GM19328 (cell line): ENCODE results near the gene GSC2.

Experiments used
- ATAC-seq: cut with Tn5 transposase; IDR thresholded peaks from one replicate; pipeline ENCODE4 v1.9.1; 2021; ENCODE audit warnings: mild to moderate bottlenecking, moderate library complexity; ENCODE audit not compliant: unreplicated experiment

The GSC2 gene

DNA sequence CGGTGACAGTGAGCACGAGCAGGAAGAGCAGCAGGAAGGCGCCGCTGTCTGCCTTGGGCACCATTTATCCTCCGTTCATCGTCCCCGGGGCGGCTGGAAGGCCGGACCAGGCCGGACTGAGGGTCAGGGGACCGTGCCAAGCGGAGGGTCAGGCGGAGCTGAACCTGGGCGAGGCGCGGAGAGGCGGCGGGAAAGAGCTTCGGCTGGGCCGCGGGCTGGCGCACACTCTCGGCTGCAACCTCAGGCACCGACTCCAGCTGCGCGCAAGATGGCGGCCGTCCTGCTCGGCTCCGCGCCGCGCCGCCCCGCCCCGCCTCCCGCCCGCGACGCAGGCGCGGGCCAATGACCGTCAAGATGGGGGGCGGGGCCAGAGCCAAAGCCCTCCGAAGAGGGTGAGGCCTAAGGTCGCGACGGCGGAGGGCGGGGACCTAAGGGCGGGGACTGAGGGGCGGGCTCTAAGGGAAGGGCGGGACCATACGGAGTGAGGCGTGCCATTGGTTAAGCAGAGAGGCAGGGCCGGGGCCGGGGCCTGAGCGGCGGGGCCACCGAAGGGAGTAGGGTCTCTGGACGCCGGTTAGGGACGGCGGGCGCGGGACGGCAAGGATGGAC lies 27.8 kb downstream of the GSC2 start, which contains the start of gene DGCR2:
Gene DGCR2 (minus strand): TSS at position 270 of the 609 bp plus-strand sequence. CDS start 206 bp downstream, at position 64.
- peak; percentile 86 for ATAC-seq

DNA sequence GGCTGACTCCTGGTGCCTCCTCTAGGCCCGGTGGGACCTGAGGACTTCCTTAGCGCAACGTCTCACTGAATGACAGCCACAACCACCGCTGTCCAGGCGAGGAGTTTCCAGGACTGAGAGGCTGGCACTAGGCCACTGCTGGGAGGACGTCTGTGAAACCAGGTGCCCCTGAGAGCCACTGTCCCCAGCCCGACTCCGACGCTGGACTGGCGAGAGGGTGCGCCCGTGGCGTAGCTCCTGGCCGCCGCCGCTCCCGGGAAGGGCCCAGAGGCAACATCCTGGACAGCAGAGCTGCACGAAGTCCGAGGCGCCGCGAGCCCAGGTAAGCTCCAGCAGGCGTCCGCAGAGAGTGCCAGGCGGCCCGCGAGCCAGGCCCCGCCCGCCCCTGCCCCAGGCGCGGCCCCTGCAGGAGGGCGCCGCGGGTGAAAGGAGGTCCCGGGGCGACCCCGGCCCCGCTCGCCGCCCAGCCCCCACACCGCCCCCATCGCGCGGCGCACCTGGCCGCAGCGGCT lies 28.4 kb downstream of the GSC2 start:
- ATAC-seq, result peak; percentile 12

DNA sequence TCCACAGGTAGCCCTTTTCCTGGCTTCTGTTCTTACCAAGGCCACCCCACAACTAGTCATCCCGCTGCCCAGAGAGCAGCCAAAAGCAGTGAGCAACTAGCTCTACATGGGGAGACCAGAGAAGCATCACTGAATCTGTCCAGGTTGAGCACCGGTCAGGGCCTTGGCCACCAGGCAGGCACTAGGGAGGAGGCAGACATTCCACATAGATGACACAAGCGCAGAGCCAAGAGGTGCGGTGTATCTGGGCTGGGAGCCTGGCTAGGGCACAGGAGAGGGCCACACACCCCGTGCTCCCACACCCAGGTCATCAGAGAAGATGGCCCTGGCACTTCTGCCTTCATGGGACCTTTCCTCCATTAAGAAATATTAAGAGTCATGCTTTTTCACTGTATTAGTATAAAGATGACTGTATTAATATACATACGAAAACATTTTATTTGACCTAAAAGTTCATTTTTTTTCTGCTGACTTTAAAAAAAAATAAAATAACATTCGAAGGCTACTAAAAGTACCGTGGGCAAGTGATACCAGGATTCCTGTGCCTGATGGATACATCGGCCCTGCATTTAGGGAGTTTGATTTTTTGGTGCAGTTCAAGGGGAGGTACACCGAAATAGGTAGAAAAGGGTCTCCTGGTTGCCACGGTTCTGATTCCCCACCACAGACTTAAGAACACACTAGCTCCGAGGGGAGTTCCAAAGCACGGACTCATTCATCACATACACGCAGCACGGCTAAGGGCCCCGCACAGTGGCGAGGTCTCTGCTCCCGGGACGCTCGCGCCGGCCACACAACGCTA lies 29.1 kb downstream of the GSC2 start:
- ATAC-seq, result no peak

DNA sequence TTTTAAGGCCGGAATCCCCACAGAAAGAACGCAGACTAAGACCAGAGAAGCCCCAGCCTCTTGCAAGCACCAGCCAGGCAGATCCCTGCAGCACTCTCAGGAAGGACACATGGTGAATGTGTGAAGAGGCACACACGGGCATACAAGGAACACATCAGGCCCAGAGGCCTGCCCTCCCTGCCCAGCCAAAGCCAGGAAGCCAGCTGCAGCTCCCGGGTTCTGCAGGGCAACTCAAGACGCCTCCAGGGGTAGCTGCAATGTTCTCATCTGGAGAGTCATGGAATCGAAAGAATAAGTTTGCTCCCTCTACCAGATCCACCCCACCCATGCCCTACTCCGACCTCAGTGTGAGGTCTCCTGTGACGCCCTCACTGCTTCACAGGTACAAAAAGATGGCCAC lies 30.1 kb downstream of the GSC2 start:
- no peak for ATAC-seq

DNA sequence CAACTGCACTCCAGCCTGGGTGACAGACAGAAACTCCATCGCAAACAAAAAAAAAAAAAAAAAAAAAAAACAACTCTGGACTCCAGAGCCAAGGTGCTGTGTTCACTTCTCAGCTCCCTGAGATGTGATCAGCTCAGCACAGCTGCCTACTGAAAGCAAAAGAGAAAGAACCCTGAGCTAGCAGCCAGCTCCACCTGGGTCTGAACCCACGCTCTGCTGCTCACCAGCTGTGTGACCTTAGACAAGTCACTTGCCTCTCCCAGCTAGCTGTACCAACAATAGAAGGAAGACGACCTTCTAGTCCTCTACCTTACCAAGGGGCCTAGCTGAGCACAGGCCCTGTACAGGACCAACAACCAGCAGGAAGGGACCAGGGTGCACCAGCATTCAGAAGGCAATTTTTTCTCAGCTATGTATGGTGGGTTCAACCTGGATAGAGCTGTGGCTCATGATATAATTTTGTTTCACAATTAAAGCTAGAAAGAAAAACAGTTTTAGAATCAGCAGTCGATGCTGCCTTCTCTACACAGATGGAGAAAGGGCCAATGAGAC lies 31.7 kb downstream of the GSC2 start:
- ATAC-seq, result peak; percentile 34

DNA sequence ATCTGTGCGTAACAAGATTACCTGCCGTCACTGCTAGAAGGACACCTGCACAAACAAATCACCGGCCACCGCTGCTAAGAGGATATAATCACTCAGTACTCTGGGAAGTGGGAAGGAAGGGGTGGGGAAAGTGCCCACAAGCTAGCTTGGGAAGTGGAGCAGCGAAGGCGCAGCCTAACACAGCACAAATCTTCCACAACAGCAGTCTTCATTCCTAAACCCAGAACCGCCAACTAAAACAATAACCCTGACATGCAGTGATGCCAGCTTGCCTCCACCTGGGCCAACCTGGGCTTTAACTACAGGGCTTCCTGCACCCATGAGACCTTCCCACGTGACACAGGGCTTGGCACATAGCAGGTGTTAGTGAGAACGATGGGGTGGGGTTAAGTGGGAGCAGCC lies 33.0 kb downstream of the GSC2 start:
- no peak for ATAC-seq

DNA sequence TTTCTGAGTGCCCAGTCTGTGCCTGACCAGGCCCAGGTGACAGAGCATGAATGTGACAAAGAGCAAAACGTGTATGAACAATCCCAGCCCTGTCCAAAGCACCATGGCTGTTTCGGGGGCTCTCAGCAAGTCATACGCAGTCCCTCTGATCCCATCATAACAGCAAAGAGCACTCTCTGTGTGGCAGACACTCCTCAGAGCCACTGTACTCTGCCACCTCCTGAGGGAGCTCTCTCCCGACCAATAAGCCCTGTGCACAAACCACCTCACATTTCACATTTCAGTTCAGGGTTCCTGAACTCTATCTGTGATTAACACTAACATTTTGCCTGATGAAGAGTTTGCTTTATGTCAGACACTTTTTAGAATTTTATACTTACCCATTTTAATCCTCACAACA lies 34.5 kb downstream of the GSC2 start:
- ATAC-seq, result no peak

DNA sequence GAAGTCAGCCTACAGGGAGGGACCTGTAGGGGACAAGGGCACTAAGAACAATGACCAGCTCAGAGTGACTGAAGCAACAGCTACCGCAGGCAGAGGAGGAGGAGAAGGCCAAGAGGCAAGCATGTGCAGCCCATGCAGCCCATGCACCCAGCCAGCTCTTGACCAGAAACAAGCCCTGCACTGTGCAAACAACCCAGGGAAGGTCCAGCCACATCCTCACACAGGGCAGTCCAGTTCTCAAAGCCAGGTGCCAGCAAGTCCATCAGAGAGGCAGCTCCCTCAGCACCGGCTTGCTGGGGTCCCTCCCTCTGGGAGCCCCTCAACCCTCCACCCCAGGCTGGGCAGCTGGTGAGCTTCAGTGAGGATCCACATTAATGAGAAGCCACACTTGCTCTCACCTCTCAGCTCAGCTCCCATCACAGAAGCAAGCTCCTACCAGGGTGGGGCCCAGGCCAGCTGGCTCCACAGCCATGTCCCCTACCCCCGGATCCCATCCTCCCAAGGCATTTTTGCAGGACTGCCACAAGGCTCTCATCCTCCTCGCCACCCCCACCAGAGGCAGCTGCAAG lies 35.0 kb downstream of the GSC2 start:
- ATAC-seq, result no peak

DNA sequence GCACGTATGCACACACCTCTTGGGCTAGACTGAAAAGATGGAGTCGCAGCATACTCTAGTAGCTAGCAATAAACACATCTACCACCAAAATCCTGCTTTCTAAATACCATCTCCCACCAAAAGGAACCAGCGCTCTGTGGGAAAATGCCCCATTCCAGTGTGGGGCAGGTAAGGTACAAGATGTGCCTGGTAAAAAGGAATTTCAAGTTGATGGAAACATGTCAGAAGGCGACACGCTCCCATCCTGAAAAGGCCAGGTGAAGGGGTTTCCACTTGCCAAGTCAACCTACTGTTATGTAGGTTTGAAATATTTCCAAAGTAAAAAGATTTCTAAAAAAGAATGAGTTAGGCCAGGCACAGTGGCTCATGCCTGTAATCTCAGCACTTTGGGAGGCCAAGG lies 36.7 kb downstream of the GSC2 start:
- ATAC-seq, result no peak

DNA sequence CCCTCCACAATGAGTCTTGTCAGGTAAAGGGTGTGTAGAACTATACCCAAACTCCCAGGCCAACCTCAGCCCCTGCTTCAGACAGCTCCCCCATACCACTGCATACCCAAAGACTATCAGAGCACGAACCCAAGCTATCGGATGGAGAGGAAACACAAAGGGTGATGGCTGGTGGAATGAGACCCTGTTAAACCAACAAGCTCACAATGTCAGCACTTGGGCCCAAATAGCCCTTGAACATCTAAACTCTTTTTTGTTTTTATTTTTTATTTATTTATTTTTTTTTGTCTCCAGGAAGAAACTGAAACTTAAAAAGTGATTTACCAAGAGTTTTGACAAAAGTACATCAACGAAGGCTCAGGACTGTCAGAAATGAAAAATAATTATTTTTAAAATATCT lies 38.5 kb downstream of the GSC2 start:
- ATAC-seq, result no peak

DNA sequence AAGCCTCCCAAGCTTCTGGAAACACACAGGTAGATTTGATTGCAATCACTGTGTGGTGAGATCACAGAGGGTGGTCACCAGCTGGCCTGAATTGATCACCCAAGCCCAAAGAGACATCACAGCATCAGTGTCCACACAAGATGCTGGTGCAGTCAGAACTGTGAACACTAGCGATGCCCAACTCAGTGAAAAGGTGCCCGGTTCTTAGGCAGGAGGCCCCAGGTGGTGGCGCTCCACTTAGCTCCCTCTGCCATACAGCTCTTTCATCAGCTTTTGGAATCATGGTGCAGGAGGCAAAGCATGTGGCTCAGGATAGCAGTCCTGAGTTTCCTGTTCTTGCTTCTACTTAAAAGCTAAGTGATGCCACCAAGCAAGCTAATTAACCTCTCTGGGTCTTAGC lies 39.0 kb downstream of the GSC2 start:
- ATAC-seq, result no peak

DNA sequence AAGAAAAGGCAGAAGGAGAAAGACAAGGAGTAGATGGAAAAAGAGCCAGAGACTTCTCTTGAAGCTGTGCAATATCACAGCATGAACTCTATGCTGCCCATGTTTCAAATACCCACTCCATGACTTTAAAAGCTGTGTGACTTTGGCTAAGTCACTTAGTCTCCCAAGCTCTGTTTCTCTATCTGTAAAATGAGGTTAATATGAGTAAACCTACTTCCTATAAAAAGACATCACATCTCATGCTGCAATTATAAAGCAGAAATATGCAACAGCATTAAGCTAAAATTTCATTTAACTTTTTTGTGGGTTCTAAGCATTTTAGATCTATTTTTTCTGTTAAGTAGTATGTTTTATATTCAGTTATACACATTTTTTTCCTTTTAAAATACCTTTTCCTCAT lies 39.4 kb downstream of the GSC2 start:
- no peak for ATAC-seq

DNA sequence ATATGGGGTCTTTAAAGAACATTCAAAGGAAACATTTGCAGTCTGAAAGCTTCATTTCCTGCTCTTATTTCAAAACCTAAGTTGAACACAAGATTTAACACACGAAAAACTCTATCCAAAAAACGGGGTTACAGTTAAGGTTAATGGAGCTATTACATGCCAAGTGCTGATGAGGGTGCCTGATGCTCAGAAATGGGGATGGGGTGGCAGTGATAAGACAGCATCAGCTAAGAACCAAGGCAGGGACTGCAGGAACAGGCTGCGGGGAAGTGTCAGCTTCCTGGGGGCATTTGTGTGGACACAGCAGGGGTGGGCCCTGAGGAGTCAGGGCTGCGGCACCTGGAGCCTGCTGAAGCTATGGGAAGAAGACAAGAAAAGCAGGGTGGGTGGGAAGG lies 40.0 kb downstream of the GSC2 start:
- ATAC-seq, result no peak

DNA sequence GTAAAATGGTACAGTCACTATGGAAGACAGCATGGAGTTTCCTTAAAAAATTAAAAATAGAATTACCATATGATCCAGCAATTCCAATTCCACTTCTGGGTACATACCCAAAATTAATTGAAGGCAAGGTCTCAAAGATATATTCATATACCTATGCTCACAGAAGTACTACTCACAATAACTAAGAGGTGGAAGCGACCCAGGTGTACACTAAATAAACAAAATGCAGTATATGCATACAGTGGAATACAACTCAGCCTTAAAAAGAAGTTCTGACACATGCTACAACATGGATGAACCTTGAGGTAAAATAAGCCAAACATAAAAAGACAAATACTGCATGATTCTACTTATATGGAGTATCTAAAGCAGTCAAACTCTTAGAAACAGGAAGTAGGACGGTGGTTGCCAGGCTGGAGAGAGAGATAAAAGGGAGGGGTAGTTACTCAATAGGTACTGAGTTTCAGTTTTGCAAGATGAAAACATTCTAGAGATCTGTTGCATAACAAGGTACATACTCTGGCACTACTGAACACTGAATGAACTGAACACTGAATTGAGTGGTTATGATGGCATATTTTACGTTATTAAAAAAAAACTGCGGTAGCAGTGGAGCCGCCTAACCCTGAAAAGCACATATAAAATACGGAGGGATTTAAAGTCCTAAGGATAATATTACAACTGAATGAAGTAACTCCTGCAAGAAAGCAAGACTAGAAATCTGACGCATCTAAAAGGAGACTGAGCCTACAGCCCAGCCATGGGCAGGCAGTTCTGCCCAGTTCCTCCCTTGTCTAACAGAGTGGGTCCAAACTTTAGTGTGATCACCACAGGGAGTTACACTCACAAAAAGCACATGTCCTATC lies 40.7 kb downstream of the GSC2 start:
- ATAC-seq, result peak; percentile 60

DNA sequence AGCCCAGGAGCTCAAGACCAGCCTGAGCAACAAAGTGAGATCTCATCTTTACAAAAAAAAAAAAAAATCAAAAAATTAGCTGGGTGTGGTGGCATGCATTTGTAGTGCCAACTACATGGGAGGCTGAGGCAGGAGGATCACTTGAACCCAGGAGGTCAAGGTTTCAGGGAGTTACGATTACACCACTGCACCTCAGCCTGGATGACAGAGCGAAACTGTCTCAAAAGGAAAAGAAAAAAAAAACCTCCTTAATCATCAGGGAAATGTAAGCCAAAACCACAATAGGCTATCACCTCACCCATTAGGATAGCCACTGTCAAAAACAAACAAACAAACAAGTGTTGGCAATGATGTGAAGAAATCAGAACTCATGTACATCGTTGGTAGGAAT lies 41.3 kb downstream of the GSC2 start:
- ATAC-seq, result no peak

DNA sequence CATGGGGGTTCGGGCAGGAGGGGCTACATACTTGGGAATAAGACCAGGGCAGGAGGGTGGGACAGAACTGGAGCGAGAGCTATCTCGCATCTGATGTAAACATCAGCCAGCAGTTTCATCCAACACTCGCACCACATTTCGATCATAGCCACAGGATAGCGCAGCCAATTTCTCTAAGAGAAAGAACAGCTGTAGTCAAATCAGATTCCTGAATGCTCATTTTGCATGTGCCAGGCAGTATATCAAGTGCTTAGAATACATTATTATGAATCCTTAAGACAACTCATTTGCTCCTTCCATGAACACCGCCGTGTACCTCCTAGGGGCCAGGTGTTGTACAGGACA lies 42.4 kb downstream of the GSC2 start:
- ATAC-seq, result no peak

DNA sequence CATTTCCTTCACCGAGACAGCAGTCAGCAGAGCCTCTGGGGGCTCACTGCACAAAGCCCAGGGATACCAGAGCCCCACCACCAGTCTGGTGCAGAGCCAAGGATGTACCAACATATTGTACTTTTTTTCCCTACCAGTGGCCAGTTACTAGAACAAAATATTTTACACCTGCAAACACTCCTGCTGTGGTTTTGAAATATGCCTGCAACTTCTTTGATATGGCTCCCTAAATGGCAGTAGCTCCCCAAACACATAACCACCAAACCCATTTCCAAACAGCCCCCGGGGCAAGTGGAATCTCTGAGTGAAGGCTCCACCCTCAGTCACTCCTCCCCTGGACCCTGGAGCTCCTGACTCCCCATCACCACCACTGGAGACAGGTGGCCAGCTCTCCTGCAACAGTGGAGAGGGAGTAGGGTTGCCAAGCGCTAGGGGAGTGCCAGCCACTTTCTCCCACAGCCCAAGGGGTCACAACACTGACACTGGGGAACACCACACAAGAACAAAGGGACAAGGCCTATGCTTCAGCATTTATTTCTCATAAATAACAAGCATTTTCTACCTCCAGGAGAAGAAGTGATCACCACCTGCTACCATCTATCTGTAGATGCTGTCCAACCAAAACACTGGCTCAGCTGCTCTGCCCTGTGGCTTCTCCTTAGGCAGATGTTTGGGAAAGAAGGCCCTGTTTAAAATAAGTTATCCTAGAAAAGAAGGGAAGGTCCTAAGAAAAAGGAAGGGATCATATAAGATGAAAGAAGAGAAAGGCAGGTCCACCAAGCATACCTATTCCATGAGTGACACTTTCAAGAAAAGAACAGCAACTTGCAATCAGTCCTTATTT lies 43.0 kb downstream of the GSC2 start:
- ATAC-seq, result no peak

DNA sequence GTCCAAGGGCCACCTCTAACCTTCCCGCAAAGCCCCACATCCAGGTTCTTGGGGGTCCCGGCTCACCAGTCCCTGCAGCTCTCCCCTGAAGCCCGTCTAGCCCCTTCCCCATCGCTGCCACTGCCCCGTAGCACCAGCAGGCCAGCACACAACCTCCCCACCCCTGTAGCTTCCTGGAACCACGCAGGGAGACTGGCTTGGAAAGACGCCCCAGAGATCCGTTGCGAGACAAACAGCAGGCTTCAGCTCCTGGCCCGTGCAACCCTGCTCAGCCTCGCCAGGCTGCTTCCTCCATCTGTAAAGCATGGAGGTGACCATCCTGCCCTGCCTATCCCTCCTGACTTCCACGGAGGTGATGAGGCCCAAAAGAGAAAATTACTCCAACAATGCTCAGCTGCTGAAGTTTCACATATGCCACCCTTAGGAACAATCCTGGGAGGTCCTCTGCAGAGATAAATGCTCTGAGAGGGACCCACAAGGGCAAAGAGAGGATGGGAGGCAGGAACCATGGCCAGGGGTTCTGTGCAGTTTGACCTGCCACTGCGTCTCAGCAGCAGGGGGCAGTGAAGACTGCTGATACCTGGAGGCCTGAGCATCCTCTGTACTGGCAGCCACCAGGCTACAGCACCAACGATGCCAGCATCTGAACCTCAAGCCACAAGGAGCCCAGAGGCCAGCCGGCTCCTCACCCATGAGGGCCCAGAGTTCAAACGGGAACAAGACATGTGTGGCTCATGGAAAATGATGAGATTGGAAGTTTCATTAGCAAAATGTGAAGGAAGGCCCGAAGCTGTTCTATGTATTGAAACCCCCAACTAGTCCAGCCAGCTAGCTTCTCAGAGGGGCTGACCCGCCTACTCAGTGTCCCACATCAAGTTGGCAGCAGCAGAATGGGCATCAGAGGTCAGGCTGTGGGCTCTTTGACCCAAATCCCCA lies 44.0 kb downstream of the GSC2 start:
- ATAC-seq, result no peak

DNA sequence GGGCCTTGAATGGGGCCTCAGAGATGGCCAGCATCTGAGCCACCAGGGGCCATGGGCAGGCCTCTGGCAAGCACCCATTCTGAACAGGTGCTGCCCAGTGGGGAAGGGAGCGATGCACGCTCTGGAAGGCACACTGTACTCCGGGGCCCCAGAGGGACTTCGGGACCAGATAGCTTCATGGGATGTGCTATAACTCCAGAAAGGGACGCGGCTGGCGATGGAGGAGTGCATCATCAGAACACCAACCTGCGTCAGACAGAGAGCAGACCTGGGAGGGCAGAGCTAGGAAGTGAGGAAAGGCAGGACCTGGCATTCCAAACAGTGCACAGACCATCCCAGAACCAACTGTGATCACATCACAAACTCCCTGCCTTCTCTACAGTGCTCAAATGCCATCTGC lies 44.6 kb downstream of the GSC2 start:
- ATAC-seq, result no peak
